GM12878 (cell line): Measurements from ENCODE around the gene NAB1. TPM values are rescaled to one million over a fixed set of nuclear protein-coding genes. Genes with fewer than 3 reads are reported as not detected.

Experiments
- ATAC-seq: fragments of 200-7000 bp; cut with Tn5 transposase; 3 replicates; pipeline ENCODE4 v1.9.1; 2020; ENCODE audit warnings: mild to moderate bottlenecking, moderate library complexity
- BruUV-seq: library from RNA; stranded (reverse); fragments of 400-500 nt; replicated peaks from 2 replicates; lab custom pipeline; 2021; lab: Mats Ljungman, UMichigan
- CTCF ChIA-PET: fragments of 300-600 bp; sonication (Branson Sonifier 250); formaldehyde crosslinking; extraction: SDS; loops from one replicate; lab custom pipeline; 2021; ENCODE audit warnings: inconsistent platforms; lab: Yijun Ruan, JAX
- POLR2A ChIA-PET: fragments of 350-600 bp; formaldehyde crosslinking; extraction: SDS; loops from one replicate; lab custom pipeline; 2021; ENCODE audit warnings: inconsistent platforms; lab: Charles Lee
- RAD21 ChIA-PET: fragments of 300-600 bp; sonication (Branson Sonifier 250); formaldehyde crosslinking; loops from one replicate; lab custom pipeline; 2023; ENCODE audit warnings: antibody characterized with exemption; ENCODE audit not compliant: unreplicated experiment; lab: Charles Lee
- SMC1A ChIA-PET: fragments of 300-600 bp; sonication (Branson Sonifier 250); formaldehyde crosslinking; loops from one replicate; lab custom pipeline; 2023; ENCODE audit not compliant: unreplicated experiment, uncharacterized antibody; lab: Charles Lee
- DNase-seq: peaks from one replicate; pipeline ENCODE4 v3.0.0-alpha.2; 2011; ENCODE audit warnings: low read depth, low spot score
- FAIRE-seq: peaks from 3 replicates; lab custom pipeline; 2011; peaks lifted over from hg19 to GRCh38; lab: Jason Lieb, UNC
- H2AFZ ChIP-seq: 2 replicates; pipeline ENCODE4 v1.6.0; 2011; ENCODE audit warnings: low read depth, low read length, control low read depth; ENCODE audit not compliant: control insufficient read depth
- H3K27ac ChIP-seq: 2 replicates; pipeline ENCODE4 v1.5.1; 2011; ENCODE audit warnings: control low read depth; ENCODE audit not compliant: control insufficient read depth, insufficient read depth
- H3K27me3 ChIP-seq, 2 experiments: replicated peaks in 1 of 2; 2 replicates each; pipeline versions ENCODE4 v1.6.0 to v1.6.1; 2011; ENCODE audit warnings: low read length in 1 of 2; ENCODE audit not compliant: control insufficient read depth in 2 of 2, insufficient read depth in 2 of 2
- H3K36me3 ChIP-seq, 2 experiments: 2 replicates each; pipeline ENCODE4 v1.5.1; 2011; ENCODE audit warnings: low read length in 1 of 2; ENCODE audit not compliant: control insufficient read depth in 2 of 2, insufficient read depth in 2 of 2
- H3K4me1 ChIP-seq: 2 replicates; pipeline ENCODE4 v1.6.1; 2011; ENCODE audit warnings: mild to moderate bottlenecking, low read length, moderate library complexity, mixed read lengths; ENCODE audit not compliant: control insufficient read depth, insufficient read depth
- H3K4me2 ChIP-seq: 2 replicates; pipeline ENCODE4 v1.6.0; 2011; ENCODE audit warnings: control low read depth; ENCODE audit not compliant: control insufficient read depth, insufficient read depth
- H3K4me3 ChIP-seq: fragments of 200-600 bp; sonication (generic); 2 replicates; pipeline ENCODE4 v1.5.1; 2016
- H3K79me2 ChIP-seq: 2 replicates; pipeline ENCODE4 v1.6.0; 2011; ENCODE audit warnings: low read length; ENCODE audit not compliant: control insufficient read depth, insufficient read depth
- H3K9ac ChIP-seq: 2 replicates; pipeline ENCODE4 v1.8.0; 2011; ENCODE audit warnings: low read length, control low read depth, mixed read lengths; ENCODE audit not compliant: control insufficient read depth, insufficient read depth
- H3K9me3 ChIP-seq: replicated peaks from 3 replicates; pipeline ENCODE4 v1.5.1; 2011; ENCODE audit warnings: mild to moderate bottlenecking, low read length; ENCODE audit not compliant: control insufficient read depth, insufficient read depth
- H4K20me1 ChIP-seq: 2 replicates; pipeline ENCODE4 v1.6.0; 2011; ENCODE audit not compliant: control insufficient read depth, insufficient read depth
- CBX5 ChIP-seq: sonication (generic); IDR thresholded peaks from 2 replicates; pipeline ENCODE4 v1.6.1; 2016; ENCODE audit warnings: low read depth, moderate library complexity, mild to moderate bottlenecking, inconsistent platforms
- DPF2 ChIP-seq: fragments of 450-650 bp; IDR thresholded peaks from 2 replicates; pipeline ENCODE4 v1.6.1; 2017; ENCODE audit warnings: mild to moderate bottlenecking
- IKZF2 ChIP-seq, 2 experiments: fragments of 450-650 bp; IDR thresholded peaks; 2 replicates each; pipeline ENCODE4 v1.6.1; 2017; ENCODE audit warnings: mild to moderate bottlenecking in 2 of 2, moderate library complexity in 2 of 2
- MLLT1 ChIP-seq: fragments of 450-650 bp; IDR thresholded peaks from 2 replicates; pipeline ENCODE4 v1.6.1; 2016; ENCODE audit warnings: mild to moderate bottlenecking
- MTA2 ChIP-seq: fragments of 450-650 bp; IDR thresholded peaks from 2 replicates; pipeline ENCODE4 v1.6.1; 2016; ENCODE audit warnings: low read depth, mild to moderate bottlenecking, moderate library complexity
- PAX8 ChIP-seq: fragments of 450-650 bp; IDR thresholded peaks from 2 replicates; pipeline ENCODE4 v1.6.1; 2017; ENCODE audit warnings: mild to moderate bottlenecking, moderate library complexity
- YBX1 ChIP-seq: fragments of 450-650 bp; IDR thresholded peaks from 2 replicates; pipeline ENCODE4 v1.6.1; 2016; ENCODE audit warnings: antibody characterized with exemption
- ZBTB40 ChIP-seq: fragments of 450-650 bp; IDR thresholded peaks from 2 replicates; pipeline ENCODE4 v1.6.1; 2016; ENCODE audit warnings: mild to moderate bottlenecking, moderate library complexity, borderline replicate concordance
- ZNF274 ChIP-seq: IDR thresholded peaks from one replicate; pipeline ENCODE4 v1.8.0; 2011; ENCODE audit not compliant: insufficient read length, insufficient read depth
- WGBS: methylation state at CpG from one replicate; pipeline ENCODE4 v1.1.6; 2016; ENCODE audit warnings: low lambda C conversion rate; ENCODE audit not compliant: insufficient replicate concordance, insufficient coverage; ENCODE audit errors: missing lambda C conversion rate; 5-methylcytosine and 5-hydroxymethylcytosine counted together
- in situ Hi-C: fragments of 300-500 bp; cut with MboI; formaldehyde crosslinking; loops from 9 replicates; pipeline ENCODE4 v1.14.3; 2018; ENCODE audit warnings: mixed read lengths
- intact Hi-C: fragments of 100-400 bp; cut with micrococcal nuclease; formaldehyde crosslinking; loops from one replicate; pipeline ENCODE4 v1.14.2; 2022; ENCODE audit not compliant: unreplicated experiment
- polyA plus RNA-seq, 11 experiments: library from polyadenylated mRNA; depleted of rRNA in 4 of 11; unstranded in 6 of 11; stranded (reverse) in 5 of 11; fragments of >200 nt; fragmentation: Nextera tagmentation in 4 of 11; fragmentation: Illumina TruSeq in 1 of 11; extraction: Ambion mirVana in 4 of 11; extraction: Trizol in 1 of 11; gene quantifications; 1 replicate in 1 of 11; 2 replicates in 10 of 11; pipeline versions ENCODE4 v1.2.1 to v1.2.3, GENCODE V29; 2011 to 2016; ENCODE audit warnings: inconsistent platforms in 2 of 11, missing spikeins in 2 of 11, low read depth in 1 of 11
- total RNA-seq, 4 experiments: library from RNA; depleted of rRNA in 3 of 4; stranded (reverse); fragments of >200 nt in 3 of 4; fragmentation: Illumina TruSeq in 1 of 4; extraction: Trizol in 1 of 4; gene quantifications; 2 replicates each; pipeline versions ENCODE4 v1.2.1 to v1.2.3, GENCODE V29; 2013 to 2021

NAB1 gene
- total and polyA plus RNA-seq, 10 of the 15 experiments (the other 5 are each of a cell fraction or from before 2014, with no cell fraction given) = 4.5 to 39.6 (median 23.0) TPM

- DNase-seq (no peak), ATAC-seq (no peak), FAIRE-seq (no peak)
- no peak overlapping the region for H3K4me3 ChIP-seq
- no peaks in the 10 kb centered on the region for H3K79me2 ChIP-seq
- in situ Hi-C loops (no loop called here), intact Hi-C loops (loop anchor here (2.0 kb wide), 1 partner anchor 24 kb away; no protein-coding TSS in a partner anchor)
- RAD21 ChIA-PET = interaction anchor here (0.8 to 10.1 kb wide), 11 partner anchors 9 to 311 kb away, joined by 3 to 178 read pairs (median 7); partner anchors contain the start of gene NEMP2
- SMC1A ChIA-PET = interaction anchor here (0.6 to 19.8 kb wide), 17 partner anchors 9 to 193 kb away, joined by 3 to 385 read pairs (median 4); no protein-coding TSS in a partner anchor
- no peaks in the 10 kb centered on the region for H3K27me3 ChIP-seq
- H2AFZ ChIP-seq = no peak overlapping the region
- no peak overlapping the region for H3K9ac ChIP-seq
- WGBS = 86% methylated on average over 11 of the region's 11 CpGs
- H3K9me3 ChIP-seq = no peaks in the 10 kb centered on the region
- POLR2A ChIA-PET = interaction anchor here (0.6 to 5.0 kb wide), 13 partner anchors 8 to 187 kb away, joined by 3 to 29 read pairs (median 5); partner anchors contain the start of gene NEMP2
- H3K27ac ChIP-seq = no peak overlapping the region
- CTCF ChIA-PET = interaction anchor here (0.6 to 19.0 kb wide), 11 partner anchors 10 to 253 kb away, joined by 3 to 283 read pairs (median 5); partner anchors contain the start of gene NEMP2
- TF ChIP-seq YBX1 (no peak), IKZF2 (IDR thresholded peaks at IDR 0.05) (no peak), MLLT1 (0 out of 2 replicates have a peak, but pooled peaks have one; percentile 15)
- H3K4me2 ChIP-seq = no peak overlapping the region
- peaks cover 0 to 3% of the 10 kb centered on the region in 2 experiments; a peak in 1 of 4 replicates for H3K36me3 ChIP-seq
- H3K4me1 ChIP-seq = peaks cover 18% of the 10 kb centered on the region
- no TSS peak for BruUV-seq
- no peaks in the 10 kb centered on the region for H4K20me1 ChIP-seq
These were observed 45.6 kb downstream of the NAB1 start for GRCh38 chr2:190694479-190694878.

- no peaks in the 10 kb centered on the region for H4K20me1 ChIP-seq
- DNase-seq = no peak
- H3K27me3 ChIP-seq = no peaks in the 10 kb centered on the region
- H3K36me3 ChIP-seq = peaks cover 0 to 3% of the 10 kb centered on the region in 2 experiments; a peak in 1 of 4 replicates
- H3K27ac ChIP-seq = no peak overlapping the region
- ChIA-PET SMC1A (interaction anchor here (0.9 to 19.8 kb wide), 10 partner anchors 8 to 69 kb away, joined by 3 to 385 read pairs (median 21); no protein-coding TSS in a partner anchor), POLR2A (interaction anchor here (1.0 to 5.0 kb wide), 4 partner anchors 9 to 26 kb away, joined by 4 to 24 read pairs (median 10); no protein-coding TSS in a partner anchor), RAD21 (interaction anchor here (5.4 to 10.1 kb wide), 3 partner anchors 8 to 24 kb away, joined by 44 to 178 read pairs (median 62); no protein-coding TSS in a partner anchor), CTCF (interaction anchor here (0.6 to 19.0 kb wide), 4 partner anchors 8 to 25 kb away, joined by 4 to 283 read pairs (median 10); no protein-coding TSS in a partner anchor)
- no TSS peak for BruUV-seq
- H3K4me2 ChIP-seq = no peak overlapping the region
- H3K79me2 ChIP-seq = no peaks in the 10 kb centered on the region
- WGBS = 48% methylated on average over 4 of the region's 4 CpGs
- intact Hi-C loops = loop anchor here (1.0 to 2.0 kb wide), 2 partner anchors 23 to 27 kb away; no protein-coding TSS in a partner anchor
- H3K9ac ChIP-seq = no peak overlapping the region
- H3K4me1 ChIP-seq = peaks cover 18% of the 10 kb centered on the region
- no peak overlapping the region for H3K4me3 ChIP-seq
- H3K9me3 ChIP-seq = no peaks in the 10 kb centered on the region
- ATAC-seq = peak; percentile 80
- H2AFZ ChIP-seq = no peak overlapping the region
- in situ Hi-C loops = no loop called here
- no peak for FAIRE-seq
- TF ChIP-seq DPF2 (peak; percentile 97), ZNF274 (no peak), PAX8 (no peak), CBX5 (0 out of 2 replicates have a peak, but pooled peaks have one; percentile 34), ZBTB40 (no peak), MTA2 (peak; percentile 96)
These were observed 46.9 kb downstream of the NAB1 start for GRCh38 chr2:190695739-190696138.
